Measurements from ENCODE around the gene KBTBD3.

The KBTBD3 gene

DNA sequence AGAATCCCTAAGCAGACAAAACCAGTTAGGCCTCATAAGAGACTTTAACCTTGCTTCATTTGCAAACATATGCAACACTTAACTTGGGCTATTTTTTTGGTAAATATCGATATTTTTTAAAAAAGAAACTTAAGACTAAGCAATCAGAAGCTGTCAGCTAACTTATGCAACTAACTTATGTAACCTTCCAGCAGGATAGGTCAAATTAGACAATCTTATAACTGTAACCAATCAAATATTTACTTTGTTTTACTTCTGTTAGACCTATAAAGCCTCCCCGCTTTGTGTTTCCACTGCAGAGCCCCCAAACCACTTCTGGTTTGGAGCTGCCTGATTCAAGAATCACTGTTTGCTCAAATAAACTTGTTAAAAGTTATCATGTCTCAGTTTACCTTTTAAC, 63.1 kb downstream of the KBTBD3 start:
- no peak for TF ChIP-seq CTCF (IDR thresholded peaks at IDR 0.05)

DNA sequence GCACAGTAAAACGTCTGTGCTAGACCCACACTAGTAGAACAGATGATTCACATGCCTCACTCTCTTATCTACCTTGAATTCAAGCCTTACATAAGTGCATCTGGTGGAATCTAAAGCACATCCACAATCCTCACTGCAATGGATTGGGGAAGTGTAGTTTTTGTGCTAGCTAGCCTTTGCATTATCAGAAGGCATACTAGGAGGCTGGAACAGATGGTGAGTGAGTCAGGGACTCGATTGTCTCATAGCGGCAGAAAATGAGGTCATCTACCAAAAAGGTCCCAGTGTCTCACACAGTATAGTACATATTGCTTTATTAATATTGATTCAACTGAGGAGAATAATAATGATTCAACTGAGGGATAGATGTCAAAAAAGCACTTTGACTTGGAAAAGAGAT, 64.4 kb downstream of the KBTBD3 start:
- no peak for TF ChIP-seq CTCF (IDR thresholded peaks at IDR 0.05)

- TF ChIP-seq CTCF (IDR thresholded peaks at IDR 0.05) = no peak
These were observed 65.7 kb downstream of the KBTBD3 start for GRCh38 chr11:106011481-106011880.

DNA sequence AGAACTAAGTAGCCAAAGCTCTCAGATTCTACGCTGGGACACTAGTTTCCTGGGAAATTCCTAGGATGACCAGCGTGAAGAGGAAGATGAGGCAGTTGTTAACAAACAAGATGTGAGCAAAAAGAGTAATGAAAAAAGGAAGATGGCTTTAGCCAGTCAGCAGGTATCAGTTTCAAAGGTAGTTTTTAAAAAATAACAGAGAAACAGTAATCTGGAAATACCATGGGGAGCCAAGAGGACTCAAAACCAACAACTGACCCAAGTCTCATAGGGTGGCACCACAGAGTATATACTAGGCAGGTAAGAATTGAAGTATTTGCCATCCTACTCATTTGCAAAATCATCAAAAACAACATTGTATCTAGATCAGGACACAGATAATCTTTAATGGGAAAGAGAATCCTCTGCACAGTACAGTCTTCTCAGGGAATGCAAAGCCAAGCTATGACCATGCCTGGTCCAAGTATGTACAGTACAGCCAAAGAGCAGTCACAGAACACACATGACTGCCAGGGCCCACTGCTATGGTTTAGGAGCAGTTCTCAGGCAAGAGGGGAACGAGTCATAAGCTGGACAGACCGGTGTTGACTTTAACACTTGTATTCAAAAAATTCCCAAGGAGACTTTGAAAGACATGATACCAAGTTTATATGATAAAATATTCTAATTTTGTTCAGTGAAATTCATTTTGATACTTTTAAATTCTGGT, 75.7 kb downstream of the KBTBD3 start:
- TF ChIP-seq CTCF (IDR thresholded peaks at IDR 0.05) = no peak
